K562 (cell line): ENCODE results near the gene CDX1. TPM values are rescaled to one million over a fixed set of nuclear protein-coding genes. Genes with fewer than 3 reads are reported as not detected.

Experiments
- ATAC-seq: fragments of 200-7000 bp; cut with Tn5 transposase; 3 replicates; pipeline ENCODE4 v1.9.1; 2020; ENCODE audit warnings: moderate library complexity
- BruUV-seq: library from RNA; stranded (reverse); fragments of 400-500 nt; replicated peaks from 2 replicates; lab custom pipeline; 2021; lab: Mats Ljungman, UMichigan
- CTCF ChIA-PET: fragments of 300-600 bp; formaldehyde crosslinking; extraction: SDS; loops from one replicate; lab custom pipeline; 2021; ENCODE audit warnings: low intra/inter-chr PET ratio; lab: Yijun Ruan, JAX
- POLR2A ChIA-PET: fragments of 300-600, 350-650 bp; sonication (Branson Sonifier 250); formaldehyde crosslinking; extraction: SDS; loops from one replicate; lab custom pipeline; 2021; ENCODE audit warnings: antibody characterized with exemption, inconsistent platforms; lab: Yijun Ruan, JAX
- DNase-seq, 4 experiments: peaks; one replicate each; pipeline versions ENCODE4 v3.0.0 to v3.0.0-alpha.2; 2011 to 2018; ENCODE audit warnings: low spot score in 3 of 4, mixed read lengths in 3 of 4; ENCODE audit errors: extremely low read depth in 1 of 4
- FAIRE-seq: peaks from 2 replicates; lab custom pipeline; 2011; peaks lifted over from hg19 to GRCh38; lab: Jason Lieb, UNC
- H2AFZ ChIP-seq: 2 replicates; pipeline ENCODE4 v1.6.0; 2011; ENCODE audit warnings: low read depth, low read length, control low read depth, inconsistent platforms
- H3K27ac ChIP-seq: fragments of 200-600 bp; 3 replicates; pipeline ENCODE4 v1.8.0; 2011; ENCODE audit warnings: low read depth, mild to moderate bottlenecking, control low read depth, inconsistent platforms, low read length, moderate library complexity, mixed read lengths; ENCODE audit errors: extremely low read depth
- H3K27me3 ChIP-seq, 2 experiments: fragments of 300-600 bp in 1 of 2; 2 replicates in 1 of 2; 3 replicates in 1 of 2; pipeline versions ENCODE4 v1.6.0 to v1.8.0; 2011; ENCODE audit warnings: inconsistent platforms in 2 of 2, low read length in 2 of 2, mild to moderate bottlenecking in 1 of 2, mixed read lengths in 1 of 2, moderate library complexity in 1 of 2; ENCODE audit not compliant: control insufficient read depth in 2 of 2, insufficient read depth in 2 of 2
- H3K36me3 ChIP-seq: fragments of 300-600 bp; 3 replicates; pipeline ENCODE4 v1.8.0; 2011; ENCODE audit warnings: mild to moderate bottlenecking, low read length, inconsistent platforms; ENCODE audit not compliant: control insufficient read depth, insufficient read depth
- H3K4me1 ChIP-seq, 2 experiments: fragments of 200-600 bp in 1 of 2; replicated peaks in 1 of 2; 2 replicates in 1 of 2; 3 replicates in 1 of 2; pipeline versions ENCODE4 v1.5.1 to v1.8.0; 2011; ENCODE audit warnings: inconsistent platforms in 2 of 2, low read length in 2 of 2, mild to moderate bottlenecking in 1 of 2, mixed read lengths in 1 of 2, moderate library complexity in 1 of 2; ENCODE audit not compliant: control insufficient read depth in 2 of 2, insufficient read depth in 2 of 2
- H3K4me2 ChIP-seq: 2 replicates; pipeline ENCODE4 v1.6.1; 2011; ENCODE audit warnings: low read length, control low read depth, inconsistent platforms, mixed read lengths; ENCODE audit not compliant: insufficient read depth
- H3K4me3 ChIP-seq: fragments of 200-600 bp; sonication (generic), shearing (Covaris generic); 2 replicates; pipeline ENCODE4 v1.5.1; 2016; ENCODE audit warnings: control low read depth, inconsistent platforms
- H3K79me2 ChIP-seq: fragments of 200-600 bp; 3 replicates; pipeline ENCODE4 v1.8.0; 2011; ENCODE audit warnings: low read length, inconsistent platforms; ENCODE audit not compliant: control insufficient read depth, insufficient read depth
- H3K9ac ChIP-seq, 2 experiments: 2 replicates each; pipeline versions ENCODE4 v1.6.0 to v1.6.1; 2011; ENCODE audit warnings: low read depth in 2 of 2, low read length in 2 of 2, control low read depth in 1 of 2, inconsistent platforms in 1 of 2, mild to moderate bottlenecking in 1 of 2, mixed read lengths in 1 of 2; ENCODE audit not compliant: insufficient read depth in 1 of 2
- H3K9me1 ChIP-seq: one replicate; pipeline ENCODE4 v1.6.0; 2011; ENCODE audit warnings: inconsistent platforms, mild to moderate bottlenecking, low read length, moderate library complexity; ENCODE audit not compliant: control insufficient read depth, insufficient read depth
- H3K9me3 ChIP-seq: replicated peaks from 2 replicates; pipeline ENCODE4 v1.5.1; 2011; ENCODE audit warnings: low read depth, low read length, inconsistent platforms; ENCODE audit not compliant: control insufficient read depth, insufficient read depth
- H4K20me1 ChIP-seq: replicated peaks from 2 replicates; pipeline ENCODE4 v1.6.1; 2011; ENCODE audit warnings: low read length, inconsistent platforms, mixed read lengths; ENCODE audit not compliant: control insufficient read depth, insufficient read depth
- EP400 ChIP-seq: fragments of 450-650 bp; IDR thresholded peaks from 2 replicates; pipeline ENCODE4 v1.6.1; 2017; ENCODE audit warnings: antibody characterized with exemption, mild to moderate bottlenecking, moderate library complexity
- KDM5B ChIP-seq: fragments of 200-600 bp; sonication (generic); IDR thresholded peaks from 2 replicates; pipeline ENCODE4 v1.6.1; 2012; ENCODE audit warnings: low read depth, mild to moderate bottlenecking, moderate library complexity, low read length, control low read depth, inconsistent platforms; ENCODE audit not compliant: insufficient replicate concordance
- KLF6 ChIP-seq: fragments of 250-450 bp; sonication (Bioruptor Pico); IDR thresholded peaks from 2 replicates; pipeline ENCODE4 v1.4.0; 2020; ENCODE audit warnings: mild to moderate bottlenecking, moderate library complexity, borderline replicate concordance
- L3MBTL2 ChIP-seq: fragments of 450-650 bp; IDR thresholded peaks from 2 replicates; pipeline ENCODE4 v1.6.1; 2016; ENCODE audit warnings: mild to moderate bottlenecking, moderate library complexity
- NFATC3 ChIP-seq: fragments of 450-650 bp; IDR thresholded peaks from 2 replicates; pipeline ENCODE4 v1.6.1; 2017; ENCODE audit warnings: mild to moderate bottlenecking
- PTRF ChIP-seq: fragments of 450-650 bp; IDR thresholded peaks from 2 replicates; pipeline ENCODE4 v1.6.1; 2016; ENCODE audit warnings: mild to moderate bottlenecking, missing genetic modification characterization, missing compliant biosample characterization
- SMAD3 ChIP-seq: fragments of 450-650 bp; formaldehyde crosslinking; conservative IDR thresholded peaks from 2 replicates; pipeline ENCODE4 v1.4.0; 2020; ENCODE audit warnings: mild to moderate bottlenecking
- TFE3 ChIP-seq: fragments of 450-650 bp; formaldehyde crosslinking; IDR thresholded peaks from 2 replicates; pipeline ENCODE4 v1.4.0; 2020; ENCODE audit warnings: mild to moderate bottlenecking, mixed read lengths
- ZNF124 ChIP-seq: sonication (generic); formaldehyde crosslinking; IDR thresholded peaks from 2 replicates; pipeline ENCODE4 v1.8.1; 2022; ENCODE audit warnings: missing genetic modification reagents
- ZNF551 ChIP-seq: fragments of 250-450 bp; sonication (Bioruptor Pico); IDR thresholded peaks from 2 replicates; pipeline ENCODE4 v1.5.0; 2021; ENCODE audit warnings: mild to moderate bottlenecking, moderate library complexity
- ZNF696 ChIP-seq: fragments of 250-450 bp; sonication (Bioruptor Pico); conservative IDR thresholded peaks from 2 replicates; pipeline ENCODE4 v1.4.0; 2020; ENCODE audit warnings: mild to moderate bottlenecking, moderate library complexity
- WGBS: fragments of 100-300 bp; shearing (Covaris generic); methylation state at CpG from one replicate; pipeline ENCODE4 v1.1.6; 2016; ENCODE audit warnings: low coverage, mixed read lengths; ENCODE audit not compliant: insufficient coverage; ENCODE audit errors: missing lambda C conversion rate; 5-methylcytosine and 5-hydroxymethylcytosine counted together
- in situ Hi-C: fragments of 300-500 bp; cut with MboI; formaldehyde crosslinking; loops from 4 replicates; pipeline ENCODE4 v1.15.0; 2018; ENCODE audit warnings: inconsistent platforms, mixed read lengths
- intact Hi-C: fragments of 100-400 bp; cut with micrococcal nuclease; formaldehyde crosslinking; loops from 2 replicates; pipeline ENCODE4 v1.14.2; 2022
- polyA plus RNA-seq, 8 experiments: library from polyadenylated mRNA; depleted of rRNA in 4 of 8; stranded (reverse) in 5 of 8; unstranded in 3 of 8; fragments of >200 nt; fragmentation: Nextera tagmentation in 2 of 8; fragmentation: Illumina TruSeq in 1 of 8; extraction: Ambion mirVana in 2 of 8; extraction: Trizol in 1 of 8; gene quantifications; 2 replicates each; pipeline versions ENCODE4 v1.2.1 to v1.2.3, GENCODE V29; 2011 to 2014; ENCODE audit warnings: inconsistent platforms in 1 of 8, missing spikeins in 1 of 8
- total RNA-seq, 7 experiments: library from RNA; depleted of rRNA in 6 of 7; stranded (reverse); fragments of >200 nt in 6 of 7; fragmentation: Illumina TruSeq in 2 of 7; extraction: Trizol in 2 of 7; gene quantifications; 2 replicates each; pipeline versions ENCODE4 v1.2.1 to v1.2.3, GENCODE V29; 2011 to 2021; ENCODE audit warnings: low replicate concordance in 1 of 7
- TF ChIP-seq, protein P1 (sequence below), 2 experiments: fragments of 250-450 bp in 1 of 2; fragments of 450-650 bp in 1 of 2; sonication (Bioruptor Pico) in 1 of 2; IDR thresholded peaks; 2 replicates each; pipeline versions ENCODE4 v1.6.1 to v1.8.0; 2016 to 2021; ENCODE audit warnings: mild to moderate bottlenecking in 2 of 2, moderate library complexity in 2 of 2, missing compliant biosample characterization in 1 of 2, missing genetic modification characterization in 1 of 2

Gene CDX1
- total and polyA plus RNA-seq, 9 of the 15 experiments (the other 6 are each of a cell fraction or from before 2014, with no cell fraction given), result 0.06 to 0.16 TPM; not detected in 7

DNA sequence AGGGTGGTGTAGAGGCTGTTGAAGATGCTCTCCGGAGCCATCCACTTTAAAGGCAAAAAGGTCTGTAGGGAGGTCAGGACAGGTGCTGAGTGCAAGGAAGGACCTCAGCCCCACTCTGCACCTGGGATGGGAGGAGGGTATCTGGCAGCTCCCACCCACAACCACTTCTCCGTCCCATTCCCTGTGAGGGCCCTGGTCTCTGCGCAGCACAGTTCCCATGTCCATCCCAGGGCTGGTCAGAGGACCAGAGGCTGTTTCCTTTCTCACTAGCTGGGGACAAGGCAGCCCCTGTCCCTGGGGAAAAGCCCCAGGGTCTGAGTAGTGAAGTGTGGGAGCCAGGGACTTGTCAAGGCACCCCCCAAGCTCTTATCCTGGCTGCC is 46.5 kb upstream of the CDX1 start:
- intact Hi-C loops, result loop anchor here (10.0 kb wide), 2 partner anchors 45 to 285 kb away; no protein-coding TSS in a partner anchor
- ChIA-PET CTCF (no interaction called here), POLR2A (interaction anchor here (0.7 kb wide), 1 partner anchor 9 kb away, joined by 3 read pairs; no protein-coding TSS in a partner anchor)
- no peak for FAIRE-seq
- peaks cover 20 to 34% of the 10 kb centered on the region in 2 experiments; a peak in 4 of 5 replicates for H3K4me1 ChIP-seq
- no peaks in the 10 kb centered on the region for H3K9me1 ChIP-seq
- no peaks in the 10 kb centered on the region for H3K9me3 ChIP-seq
- no TSS peak for BruUV-seq
- peak overlapping the region in 1 of 2 experiments; percentile 21; a peak in 1 of 4 replicates for H3K9ac ChIP-seq
- H3K79me2 ChIP-seq, result no peaks in the 10 kb centered on the region
- no peaks in the 10 kb centered on the region for H4K20me1 ChIP-seq
- DNase-seq, result no peak
- in situ Hi-C loops, result no loop called here
- no peaks in the 10 kb centered on the region for H3K36me3 ChIP-seq
- no peaks in the 10 kb centered on the region for H3K27me3 ChIP-seq
- no peak for ATAC-seq
- WGBS, result 86% methylated on average over 3 of the region's 3 CpGs
- no peak overlapping the region for H2AFZ ChIP-seq
- H3K27ac ChIP-seq, result no peak overlapping the region
- H3K4me3 ChIP-seq, result no peak overlapping the region
- no peak overlapping the region for H3K4me2 ChIP-seq
- TF ChIP-seq KDM5B, result no peak
- no peak for TF ChIP-seq ZNF696 (CRISPR knock-in tag)
- TF ChIP-seq KLF6 (CRISPR knock-in tag), result no peak
- TF ChIP-seq, protein P1, sequence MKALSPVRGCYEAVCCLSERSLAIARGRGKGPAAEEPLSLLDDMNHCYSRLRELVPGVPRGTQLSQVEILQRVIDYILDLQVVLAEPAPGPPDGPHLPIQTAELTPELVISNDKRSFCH (CRISPR knock-in tag; IDR thresholded peaks at IDR 0.05), result no peak
- TF ChIP-seq, protein P1 (tag; IDR thresholded peaks at IDR 0.05), result no peak
- TF ChIP-seq TFE3, result no peak
- TF ChIP-seq L3MBTL2, result no peak
- no peak for TF ChIP-seq EP400
- no peak for TF ChIP-seq ZNF551 (CRISPR knock-in tag)
- TF ChIP-seq PTRF (tag), result no peak
- TF ChIP-seq NFATC3, result no peak
- TF ChIP-seq ZNF124 (CRISPR knock-in tag), result no peak
- TF ChIP-seq SMAD3, result no peak
